ENCODE data around the gene ECHDC3.

The ECHDC3 gene

DNA sequence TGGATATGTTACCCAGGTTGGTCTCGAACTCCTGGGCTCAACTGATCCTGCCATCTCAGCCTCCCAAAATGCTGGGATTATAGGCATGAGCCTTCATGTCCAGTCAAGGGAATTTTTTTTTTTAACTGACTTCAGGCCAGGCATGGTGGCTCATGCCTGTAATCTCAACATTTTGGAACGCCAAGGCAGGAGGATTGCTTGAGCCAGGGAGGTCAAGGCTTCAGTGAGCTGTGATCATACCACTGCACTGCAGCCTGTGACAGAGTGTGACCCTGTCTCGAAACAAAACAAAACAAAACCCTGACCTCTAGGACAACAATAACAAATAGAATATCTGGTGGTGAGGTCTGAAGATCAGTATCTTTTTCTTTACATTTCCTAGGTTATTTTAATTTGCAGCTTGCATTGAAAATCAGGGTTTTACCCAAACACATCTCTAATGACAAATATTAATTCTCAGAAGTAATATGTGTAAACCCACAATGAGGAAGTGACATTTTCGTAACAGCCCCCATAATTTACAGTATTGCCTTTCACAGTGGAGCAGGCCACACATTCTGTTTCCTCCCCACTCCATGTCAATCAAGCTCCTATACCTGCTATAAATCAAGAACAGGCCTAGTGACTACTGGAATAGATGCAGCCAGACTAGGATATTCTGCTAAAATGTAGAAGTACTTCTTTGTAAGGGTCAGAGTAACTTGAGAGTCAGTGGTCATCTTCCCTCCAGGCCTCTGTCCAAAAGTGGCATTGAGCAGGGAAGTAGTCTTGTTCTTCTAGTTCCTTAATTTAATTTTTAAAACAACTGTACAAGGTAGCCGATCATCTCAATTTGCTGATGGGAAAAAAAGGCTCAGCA is 43.3 kb upstream of the ECHDC3 start:
- Histone ChIP-seq H3K4ac (ENCODE audit: low read length) (no peak overlapping the region), H3K36me3 (replicated peaks in 1 of 2; ENCODE audit: control insufficient read depth in 2 of 2, insufficient read depth in 2 of 2, low read length in 2 of 2) (no peaks in the 10 kb centered on the region), H2BK120ac (ENCODE audit: low read depth, low read length) (no peak overlapping the region), H4K8ac (ENCODE audit: low read depth, low read length) (no peak overlapping the region), H2AK5ac (ENCODE audit: low read depth, low read length) (no peak overlapping the region), H2BK5ac (ENCODE audit: low read length) (no peak overlapping the region), H3K27me3 (ENCODE audit: control insufficient read depth in 3 of 3, insufficient read depth in 3 of 3, low read depth in 1 of 3, low read length in 3 of 3) (no peaks in the 10 kb centered on the region), H3K23ac (ENCODE audit: low read depth, low read length, poor library complexity) (no peak overlapping the region), H3K9ac (ENCODE audit: low read depth, low read length, poor library complexity) (no peak overlapping the region), H3K18ac (ENCODE audit: low read length) (no peak overlapping the region), H3K9me3 (replicated peaks in 1 of 2; ENCODE audit: control insufficient read depth in 2 of 2, insufficient read depth in 1 of 2, low read depth in 1 of 2, low read length in 2 of 2) (no peaks in the 10 kb centered on the region), H2BK15ac (ENCODE audit: low read length) (no peak overlapping the region), H3K14ac (ENCODE audit: low read length) (no peak overlapping the region), H3K79me1 (ENCODE audit: low read depth, low read length) (no peaks in the 10 kb centered on the region), H3K4me3 (ENCODE audit: low read length in 2 of 2) (no peak overlapping the region), H2BK12ac (ENCODE audit: low read length) (no peak overlapping the region), H3K27ac (replicated peaks; ENCODE audit: low read length) (no peak overlapping the region), H2AFZ (ENCODE audit: low read length) (no peak overlapping the region), H3K4me1 (ENCODE audit: control insufficient read depth in 2 of 2, insufficient read depth in 1 of 2, low read depth in 1 of 2, low read length in 2 of 2) (peaks cover 0 to 1% of the 10 kb centered on the region in 2 donors), H3K4me2 (ENCODE audit: insufficient read depth, low read length, poor library complexity, severe bottlenecking) (no peak overlapping the region), H4K91ac (ENCODE audit: low read depth, low read length, poor library complexity) (no peak overlapping the region)
- no peak for DNase-seq (ENCODE audit: low spot score)
- no CpG with 5 or more reads among the region's 5 CpGs for WGBS, 2 donors (ENCODE audit: extremely low coverage in 2 of 2, insufficient read length in 2 of 2, insufficient replicate concordance in 1 of 2)

DNA sequence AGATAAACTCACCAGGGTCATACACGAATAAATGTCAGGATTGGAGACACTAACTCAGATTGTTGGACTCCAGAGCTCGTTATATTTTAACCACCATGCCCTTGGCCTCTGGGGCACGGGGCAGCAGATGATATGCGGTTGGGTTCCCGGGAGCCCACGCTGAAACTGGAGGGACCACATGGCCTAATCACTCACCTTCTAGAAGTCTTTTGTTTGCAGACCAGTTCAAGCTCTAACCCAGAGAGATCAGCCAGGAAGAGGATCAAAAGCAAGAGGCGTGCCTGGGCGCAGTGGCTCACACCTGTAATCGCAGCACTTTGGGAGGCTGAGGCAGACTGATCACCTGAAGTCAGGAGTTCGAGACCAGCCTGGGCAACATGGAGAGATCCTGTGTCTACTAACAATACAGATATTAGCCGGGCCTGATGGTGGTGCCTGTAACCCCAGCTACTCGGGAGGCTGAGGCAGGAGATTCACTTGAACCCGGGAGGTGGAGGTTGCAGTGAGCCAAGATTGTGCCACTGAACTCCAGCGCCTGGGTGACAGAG is 42.6 kb upstream of the ECHDC3 start:
- Histone ChIP-seq H3K79me1 (ENCODE audit: low read depth, low read length) (no peaks in the 10 kb centered on the region), H3K9me3 (replicated peaks in 1 of 2; ENCODE audit: control insufficient read depth in 2 of 2, insufficient read depth in 1 of 2, low read depth in 1 of 2, low read length in 2 of 2) (no peaks in the 10 kb centered on the region), H3K23ac (ENCODE audit: low read depth, low read length, poor library complexity) (no peak overlapping the region), H3K14ac (ENCODE audit: low read length) (no peak overlapping the region), H3K27ac (replicated peaks; ENCODE audit: low read length) (no peak overlapping the region), H3K4ac (ENCODE audit: low read length) (no peak overlapping the region), H2BK5ac (ENCODE audit: low read length) (no peak overlapping the region), H3K4me3 (ENCODE audit: low read length in 2 of 2) (no peak overlapping the region), H2BK120ac (ENCODE audit: low read depth, low read length) (no peak overlapping the region), H3K4me2 (ENCODE audit: insufficient read depth, low read length, poor library complexity, severe bottlenecking) (no peak overlapping the region), H2AFZ (ENCODE audit: low read length) (no peak overlapping the region), H3K36me3 (replicated peaks in 1 of 2; ENCODE audit: control insufficient read depth in 2 of 2, insufficient read depth in 2 of 2, low read length in 2 of 2) (no peaks in the 10 kb centered on the region), H2BK15ac (ENCODE audit: low read length) (no peak overlapping the region), H4K91ac (ENCODE audit: low read depth, low read length, poor library complexity) (no peak overlapping the region), H2BK12ac (ENCODE audit: low read length) (no peak overlapping the region), H3K9ac (ENCODE audit: low read depth, low read length, poor library complexity) (no peak overlapping the region), H2AK5ac (ENCODE audit: low read depth, low read length) (no peak overlapping the region), H3K27me3 (ENCODE audit: control insufficient read depth in 3 of 3, insufficient read depth in 3 of 3, low read depth in 1 of 3, low read length in 3 of 3) (no peaks in the 10 kb centered on the region), H4K8ac (ENCODE audit: low read depth, low read length) (no peak overlapping the region), H3K18ac (ENCODE audit: low read length) (no peak overlapping the region), H3K4me1 (ENCODE audit: control insufficient read depth in 2 of 2, insufficient read depth in 1 of 2, low read depth in 1 of 2, low read length in 2 of 2) (peaks cover 0 to 5% of the 10 kb centered on the region in 2 donors)
- DNase-seq (ENCODE audit: low spot score) = no peak
- WGBS, 2 donors (ENCODE audit: extremely low coverage in 2 of 2, insufficient read length in 2 of 2, insufficient replicate concordance in 1 of 2) = no CpG with 5 or more reads among the region's 14 CpGs

DNA sequence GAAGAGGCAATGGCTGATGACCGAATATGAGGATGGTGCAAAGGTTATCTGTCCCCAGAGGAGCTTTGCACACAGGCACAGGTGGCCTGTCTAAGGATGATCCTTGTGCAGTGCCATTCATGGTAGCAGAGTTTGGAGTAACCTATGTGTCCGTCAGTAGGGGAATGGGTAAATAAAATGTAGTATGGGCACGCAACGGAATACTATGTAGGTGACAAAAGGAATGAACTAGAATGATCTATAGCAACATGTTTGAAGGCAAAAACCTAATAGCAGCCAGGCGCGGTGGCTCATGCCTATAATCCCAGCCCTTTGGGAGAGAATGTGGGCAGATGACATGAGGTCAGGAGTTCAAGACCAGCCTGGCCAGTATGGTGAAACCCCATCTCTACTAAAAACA is 41.6 kb upstream of the ECHDC3 start:
- Histone ChIP-seq H3K36me3 (replicated peaks in 1 of 2; ENCODE audit: control insufficient read depth in 2 of 2, insufficient read depth in 2 of 2, low read length in 2 of 2) (no peaks in the 10 kb centered on the region), H3K27ac (replicated peaks; ENCODE audit: low read length) (no peak overlapping the region), H2BK12ac (ENCODE audit: low read length) (no peak overlapping the region), H3K27me3 (ENCODE audit: control insufficient read depth in 3 of 3, insufficient read depth in 3 of 3, low read depth in 1 of 3, low read length in 3 of 3) (no peaks in the 10 kb centered on the region), H2BK15ac (ENCODE audit: low read length) (no peak overlapping the region), H4K91ac (ENCODE audit: low read depth, low read length, poor library complexity) (no peak overlapping the region), H2AK5ac (ENCODE audit: low read depth, low read length) (no peak overlapping the region), H3K23ac (ENCODE audit: low read depth, low read length, poor library complexity) (no peak overlapping the region), H2BK5ac (ENCODE audit: low read length) (no peak overlapping the region), H3K4ac (ENCODE audit: low read length) (no peak overlapping the region), H3K18ac (ENCODE audit: low read length) (no peak overlapping the region), H3K9me3 (replicated peaks in 1 of 2; ENCODE audit: control insufficient read depth in 2 of 2, insufficient read depth in 1 of 2, low read depth in 1 of 2, low read length in 2 of 2) (no peaks in the 10 kb centered on the region), H3K14ac (ENCODE audit: low read length) (no peak overlapping the region), H3K4me2 (ENCODE audit: insufficient read depth, low read length, poor library complexity, severe bottlenecking) (no peak overlapping the region), H3K9ac (ENCODE audit: low read depth, low read length, poor library complexity) (no peak overlapping the region), H3K79me1 (ENCODE audit: low read depth, low read length) (no peaks in the 10 kb centered on the region), H3K4me1 (ENCODE audit: control insufficient read depth in 2 of 2, insufficient read depth in 1 of 2, low read depth in 1 of 2, low read length in 2 of 2) (peaks cover 0 to 11% of the 10 kb centered on the region in 2 donors), H3K4me3 (ENCODE audit: low read length in 2 of 2) (no peak overlapping the region), H4K8ac (ENCODE audit: low read depth, low read length) (no peak overlapping the region), H2BK120ac (ENCODE audit: low read depth, low read length) (no peak overlapping the region), H2AFZ (ENCODE audit: low read length) (no peak overlapping the region)
- WGBS, 2 donors (ENCODE audit: extremely low coverage in 2 of 2, insufficient read length in 2 of 2, insufficient replicate concordance in 1 of 2) = no CpG with 5 or more reads among the region's 6 CpGs
- no peak for DNase-seq (ENCODE audit: low spot score)

DNA sequence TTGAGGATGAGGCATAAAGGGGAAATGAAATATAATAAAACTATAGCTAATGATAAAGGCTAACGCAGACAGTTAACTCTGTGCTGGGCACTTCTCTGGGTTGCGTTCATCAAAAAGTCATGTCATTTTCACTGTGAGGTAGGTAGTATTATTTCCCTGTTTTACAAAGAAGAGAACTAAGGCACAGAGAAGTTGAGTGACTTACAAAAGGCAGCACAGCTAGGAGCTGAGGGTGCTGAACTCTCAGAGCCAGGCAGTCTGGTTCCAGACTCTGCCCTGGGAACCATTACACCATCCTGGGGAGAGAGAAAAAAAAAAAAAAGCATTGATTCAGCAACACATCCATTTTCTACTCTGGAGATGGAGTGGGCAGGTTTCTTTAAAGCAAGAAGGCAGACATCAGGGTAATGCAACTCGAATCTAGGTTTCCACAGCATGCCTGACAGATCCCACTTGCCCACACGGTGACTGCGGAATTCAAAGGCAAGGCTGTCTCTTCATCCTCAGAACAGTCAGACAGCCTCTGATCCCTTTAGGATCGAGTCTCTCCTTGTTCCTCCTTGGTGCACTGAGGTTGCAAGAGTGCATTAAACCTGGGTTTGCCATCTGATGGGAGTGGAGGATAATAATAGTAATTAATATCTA is 40.6 kb upstream of the ECHDC3 start:
- no peak overlapping the region for H3K9ac ChIP-seq (ENCODE audit: low read depth, low read length, poor library complexity)
- H2AFZ ChIP-seq (ENCODE audit: low read length) = no peak overlapping the region
- no peaks in the 10 kb centered on the region for H3K36me3 ChIP-seq (replicated peaks in 1 of 2; ENCODE audit: control insufficient read depth in 2 of 2, insufficient read depth in 2 of 2, low read length in 2 of 2)
- no peak overlapping the region for H2BK120ac ChIP-seq (ENCODE audit: low read depth, low read length)
- no CpG with 5 or more reads among the region's 6 CpGs for WGBS, 2 donors (ENCODE audit: extremely low coverage in 2 of 2, insufficient read length in 2 of 2, insufficient replicate concordance in 1 of 2)
- no peak overlapping the region for H2BK15ac ChIP-seq (ENCODE audit: low read length)
- no peak overlapping the region for H2BK5ac ChIP-seq (ENCODE audit: low read length)
- H3K79me1 ChIP-seq (ENCODE audit: low read depth, low read length) = no peaks in the 10 kb centered on the region
- peaks cover 0 to 11% of the 10 kb centered on the region in 2 donors for H3K4me1 ChIP-seq (ENCODE audit: control insufficient read depth in 2 of 2, insufficient read depth in 1 of 2, low read depth in 1 of 2, low read length in 2 of 2)
- DNase-seq (ENCODE audit: low spot score) = no peak
- no peaks in the 10 kb centered on the region for H3K27me3 ChIP-seq (ENCODE audit: control insufficient read depth in 3 of 3, insufficient read depth in 3 of 3, low read depth in 1 of 3, low read length in 3 of 3)
- no peak overlapping the region for H3K27ac ChIP-seq (replicated peaks; ENCODE audit: low read length)
- H2BK12ac ChIP-seq (ENCODE audit: low read length) = no peak overlapping the region
- H3K14ac ChIP-seq (ENCODE audit: low read length) = no peak overlapping the region
- H2AK5ac ChIP-seq (ENCODE audit: low read depth, low read length) = no peak overlapping the region
- H3K4me3 ChIP-seq (ENCODE audit: low read length in 2 of 2) = no peak overlapping the region
- no peak overlapping the region for H4K8ac ChIP-seq (ENCODE audit: low read depth, low read length)
- no peak overlapping the region for H3K4ac ChIP-seq (ENCODE audit: low read length)
- H3K4me2 ChIP-seq (ENCODE audit: insufficient read depth, low read length, poor library complexity, severe bottlenecking) = no peak overlapping the region
- H3K23ac ChIP-seq (ENCODE audit: low read depth, low read length, poor library complexity) = no peak overlapping the region
- no peak overlapping the region for H3K18ac ChIP-seq (ENCODE audit: low read length)
- no peak overlapping the region for H4K91ac ChIP-seq (ENCODE audit: low read depth, low read length, poor library complexity)
- no peaks in the 10 kb centered on the region for H3K9me3 ChIP-seq (replicated peaks in 1 of 2; ENCODE audit: control insufficient read depth in 2 of 2, insufficient read depth in 1 of 2, low read depth in 1 of 2, low read length in 2 of 2)

All from neuronal stem cell (in vitro differentiated cells).